CMK (cell line): ENCODE measurements around the gene OGDHL.
"Not testable (repeated sequence)": the region's sequence is repeated elsewhere in the genome, so short reads cannot be mapped to it uniquely, and the experiment has no call there.

Experiments
- DNase-seq: peaks from one replicate; pipeline ENCODE4 v3.0.0-alpha.2; 2010; ENCODE audit warnings: low read depth

OGDHL gene

GRCh38 chr10:49756031-49756430 is 6.1 kb downstream of the OGDHL start:
- no peak for DNase-seq

GRCh38 chr10:49754951-49755350 is 7.2 kb downstream of the OGDHL start:
- DNase-seq, result not testable (repeated sequence)

DNA sequence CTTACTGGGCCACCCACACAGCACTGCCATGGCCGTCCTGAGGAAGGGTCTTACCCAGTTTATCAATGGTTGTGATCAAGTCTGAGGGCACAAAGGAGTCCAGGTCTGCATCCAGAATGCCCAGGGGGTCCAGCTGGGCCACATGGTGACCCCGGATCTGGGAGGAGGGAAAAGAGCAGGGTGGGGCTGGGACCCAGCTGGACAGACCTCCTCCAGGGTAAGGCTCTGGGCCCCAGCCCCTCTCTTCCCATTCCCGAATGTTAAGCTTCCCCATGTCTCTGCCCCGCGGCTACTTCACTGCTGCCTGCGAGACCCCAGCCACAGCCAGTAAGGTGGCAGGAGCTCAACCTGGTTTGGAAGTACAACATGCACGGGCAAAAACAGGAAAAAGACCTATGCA is 9.5 kb downstream of the OGDHL start:
- DNase-seq, result no peak

- DNase-seq, result no peak
These were observed 10.2 kb downstream of the OGDHL start for GRCh38 chr10:49751636-49752510.

DNA sequence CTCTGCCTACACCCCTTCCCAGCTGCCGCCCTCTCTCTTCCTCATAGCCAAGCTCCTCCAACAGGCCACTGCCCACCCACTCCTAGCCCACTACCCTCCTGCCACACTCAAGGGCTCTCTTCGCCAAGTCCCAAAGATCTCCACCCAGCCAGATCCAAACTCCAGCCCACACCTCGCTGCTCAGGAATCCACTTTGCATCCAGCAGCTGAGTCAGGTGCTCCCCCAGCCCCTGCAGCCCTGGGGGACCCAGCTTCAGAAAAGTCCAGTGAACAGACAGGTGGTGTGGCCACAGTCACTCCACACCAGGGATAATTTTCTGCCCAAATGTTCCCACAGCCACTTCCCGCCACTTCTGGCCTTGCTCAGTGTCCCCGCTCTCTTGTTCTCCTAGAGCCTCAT is 10.9 kb downstream of the OGDHL start:
- no peak for DNase-seq

DNA sequence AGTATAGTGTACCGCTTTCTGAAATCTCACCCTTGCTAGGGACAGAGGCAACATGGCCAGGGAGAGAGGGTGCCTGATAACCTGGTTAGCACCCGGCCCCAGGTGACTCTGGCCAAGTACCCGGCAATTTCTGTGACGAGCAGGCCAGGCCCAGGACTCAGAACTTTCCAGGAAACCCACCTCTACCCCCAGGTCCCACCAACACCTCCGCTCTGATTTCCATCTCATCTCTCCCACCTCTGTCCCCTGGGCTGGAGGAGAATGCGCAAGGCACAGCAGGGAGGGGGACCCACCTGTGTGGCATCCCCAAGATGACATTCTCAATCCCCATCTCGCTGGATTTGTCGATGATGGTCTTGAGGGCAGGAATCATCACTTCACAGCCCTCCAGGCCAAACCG is 11.6 kb downstream of the OGDHL start:
- DNase-seq, result no peak

DNA sequence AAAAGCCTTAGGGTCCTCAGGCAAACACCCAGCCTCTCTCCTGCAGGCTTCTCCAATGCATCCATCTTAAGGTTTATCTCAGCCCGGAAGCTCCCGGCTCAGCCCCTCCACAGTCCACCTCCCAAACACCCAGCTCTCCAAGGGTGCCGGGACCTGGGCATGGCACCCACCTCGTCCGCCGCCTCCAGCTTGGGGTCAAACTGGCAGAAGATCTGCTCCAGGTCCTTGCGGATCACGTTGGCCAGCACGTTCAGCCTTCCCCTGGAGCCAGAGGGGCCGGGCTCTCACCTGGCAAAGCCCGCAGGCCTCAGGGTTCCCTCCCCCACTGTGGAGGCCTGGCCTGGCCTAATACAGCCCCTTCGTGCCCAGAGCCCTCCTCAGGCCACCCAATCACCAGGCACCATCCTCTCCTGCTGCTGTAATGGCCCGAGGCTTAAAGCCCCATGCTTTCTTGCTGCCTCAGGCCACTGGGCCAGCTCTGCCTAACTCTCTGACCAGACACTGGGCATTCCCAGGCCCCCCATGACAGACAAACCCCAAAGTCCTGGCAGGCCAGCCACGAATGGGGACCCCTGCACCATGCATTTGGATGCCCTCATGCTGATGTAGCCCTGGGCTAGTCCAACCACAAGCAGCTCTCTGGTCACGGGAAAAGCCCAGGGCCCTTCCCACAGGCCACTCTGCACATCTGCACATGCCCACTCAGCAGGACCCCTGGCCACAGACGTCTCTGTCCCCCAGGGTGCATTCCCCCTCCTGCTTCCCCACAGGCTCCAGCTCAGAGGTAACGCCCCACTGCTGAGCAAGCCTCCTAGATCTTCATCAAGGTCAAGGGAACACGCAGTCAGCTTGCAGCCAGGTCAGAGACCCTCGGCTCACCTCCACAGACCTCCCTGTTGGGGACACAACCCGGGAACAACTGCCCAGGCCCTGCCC is 12.3 kb downstream of the OGDHL start:
- no peak for DNase-seq

GRCh38 chr10:49749144-49749543 is 13.0 kb downstream of the OGDHL start:
- no peak for DNase-seq

GRCh38 chr10:49748006-49748405 is 14.1 kb downstream of the OGDHL start:
- no peak for DNase-seq

GRCh38 chr10:49747303-49747646 is 14.8 kb downstream of the OGDHL start:
- no peak for DNase-seq

- no peak for DNase-seq
These were observed 15.4 kb downstream of the OGDHL start for GRCh38 chr10:49746626-49747302.

DNA sequence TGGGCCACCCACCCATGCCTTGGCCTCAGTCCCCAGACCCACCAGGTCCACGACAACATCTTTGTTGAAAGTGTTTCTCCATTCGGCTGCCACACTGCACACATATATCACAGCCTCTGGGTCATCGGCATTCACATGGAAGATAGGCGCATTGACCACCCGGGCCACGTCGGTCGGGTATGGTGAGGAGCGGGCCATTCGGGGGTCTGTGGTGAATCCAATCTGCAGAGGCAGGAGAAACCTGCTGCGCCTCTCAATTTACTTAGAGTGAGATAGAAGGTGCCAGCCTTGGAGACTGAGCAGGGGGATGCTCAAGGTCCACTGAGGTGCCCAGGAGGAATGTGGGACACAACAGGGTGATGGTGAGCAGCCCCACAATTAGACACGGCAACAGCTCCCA is 16.4 kb downstream of the OGDHL start:
- no peak for DNase-seq

GRCh38 chr10:49744924-49745605 is 17.1 kb downstream of the OGDHL start:
- no peak for DNase-seq

DNA sequence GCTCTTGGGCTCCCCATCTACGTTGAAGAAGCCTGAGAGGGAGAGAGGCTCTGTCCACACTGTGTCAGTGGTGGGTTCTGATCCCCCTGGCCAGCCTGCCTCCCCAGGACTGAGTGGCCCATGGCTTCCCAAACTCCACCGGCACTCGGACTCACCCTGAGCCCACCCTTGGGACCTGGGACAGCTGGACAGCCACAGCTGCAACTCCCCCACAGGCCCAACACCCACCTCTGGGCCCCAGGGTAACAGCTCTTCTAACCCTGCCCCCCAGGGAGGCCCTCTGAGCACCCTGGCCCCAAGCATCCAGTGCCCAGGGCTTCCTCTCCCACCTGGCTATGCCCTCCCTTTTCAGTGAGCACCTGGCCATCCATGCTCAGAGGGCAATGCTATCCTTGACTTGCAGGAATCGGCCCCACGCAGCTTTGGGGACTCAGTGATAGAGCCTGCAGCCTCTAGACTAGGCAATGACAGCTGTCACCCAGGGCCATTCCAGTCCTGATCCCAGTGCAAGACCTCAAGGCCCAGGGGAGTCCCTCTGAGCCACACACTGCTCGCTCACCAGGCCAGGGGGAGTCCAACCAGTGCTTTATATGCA is 17.9 kb downstream of the OGDHL start:
- DNase-seq, result no peak

DNA sequence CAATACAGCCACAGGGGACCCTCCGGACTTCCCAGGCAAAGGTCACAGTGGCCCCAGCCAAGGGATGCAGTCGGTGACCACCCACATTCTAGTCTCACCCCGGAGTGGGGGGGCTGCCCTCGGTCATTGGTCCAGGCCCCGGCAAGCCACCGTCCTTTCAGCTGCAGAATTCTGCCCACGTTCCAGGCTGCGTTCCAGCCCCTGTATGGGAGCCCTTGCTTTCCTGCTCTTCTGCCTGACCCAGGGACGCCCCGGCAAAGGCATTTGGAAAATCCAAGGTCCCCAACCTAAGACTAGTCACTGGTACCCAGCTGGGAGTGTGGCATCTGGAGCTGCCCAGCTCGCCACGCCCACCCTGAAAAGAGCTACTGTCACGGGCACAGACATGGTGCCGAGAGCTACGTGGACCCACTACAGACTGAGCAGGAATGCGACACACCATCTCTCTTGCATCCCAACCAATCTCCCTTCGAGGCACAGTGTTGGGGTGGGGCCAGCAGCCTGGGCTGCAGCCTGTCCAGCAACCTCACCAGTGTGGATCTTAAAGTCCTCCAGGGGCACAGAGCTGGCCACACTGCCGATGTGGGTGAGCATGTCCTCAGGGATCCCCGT is 18.6 kb downstream of the OGDHL start:
- DNase-seq, result no peak

GRCh38 chr10:49742683-49743463 is 19.2 kb downstream of the OGDHL start:
- DNase-seq, result no peak

DNA sequence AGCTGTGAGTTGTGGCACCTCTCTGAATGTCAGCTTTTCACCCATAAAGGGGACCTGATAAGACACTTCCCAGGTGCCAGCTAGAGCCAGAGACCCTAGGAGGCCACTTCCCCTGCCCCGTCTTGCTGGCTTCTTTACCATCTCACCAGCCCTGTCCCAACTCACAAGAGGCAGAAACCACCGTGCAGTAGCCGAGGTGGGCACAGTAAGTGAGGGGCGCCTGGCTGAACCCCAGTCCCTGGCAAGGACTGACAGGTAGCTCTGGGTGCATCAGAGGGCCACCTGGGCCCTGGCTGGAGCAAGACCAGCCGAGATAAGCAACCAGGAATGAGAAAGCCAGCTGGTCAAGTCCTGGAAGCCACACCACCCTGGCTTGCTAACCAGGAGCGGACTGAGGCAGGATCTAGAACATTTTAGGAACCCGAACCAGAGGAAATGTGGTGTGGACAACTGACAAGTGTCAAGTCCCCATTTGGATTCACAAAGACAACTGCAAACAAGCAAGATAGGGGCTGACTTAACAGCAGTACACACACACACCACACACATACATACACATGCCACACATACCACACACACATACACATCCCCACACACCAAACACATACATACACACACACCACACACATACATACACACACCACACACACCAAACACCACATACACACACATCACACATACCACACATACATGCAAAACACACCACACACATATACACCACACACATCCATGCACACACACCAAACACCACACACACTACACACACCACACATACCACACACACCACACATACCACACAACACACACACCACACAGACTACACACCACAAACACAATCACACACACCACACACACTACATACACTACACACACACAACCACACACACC is 20.8 kb downstream of the OGDHL start:
- DNase-seq, result no peak

- DNase-seq, result no peak
These were observed 21.6 kb downstream of the OGDHL start for GRCh38 chr10:49740346-49741107.
